ENCODE results near the gene NIBAN1. TPM values are rescaled to one million over a fixed set of nuclear protein-coding genes. Genes with fewer than 3 reads are reported as not detected.
A peak's percentile ranks its signal among the peaks of the same experiment; 100 is the strongest.

NIBAN1 gene
- total RNA-seq, 2 donors from 2014 or later = 49.4 to 53.0 TPM

- Mint-ChIP-seq H3K4me1 (ENCODE audit: low read depth) (no peaks in the 10 kb centered on the region), H3K27me3 (ENCODE audit: low read depth) (peaks cover 23% of the 10 kb centered on the region), H3K4me3 (no peak overlapping the region), H3K36me3 (ENCODE audit: insufficient read depth in 2 of 2) (peaks cover 3 to 5% of the 10 kb centered on the region in 2 donors), H3K27ac (no peak overlapping the region), H3K9me3 (peaks cover 6 to 7% of the 10 kb centered on the region in 2 donors)
- ATAC-seq (replicated peaks in 1 of 2) = no peak
- DNase-seq = no peak
Observed at GRCh38 chr1:184990204-184990603, 15.9 kb upstream of the NIBAN1 start.

- Mint-ChIP-seq H3K9me3 (no peaks in the 10 kb centered on the region), H3K36me3 (ENCODE audit: insufficient read depth in 2 of 2) (no peaks in the 10 kb centered on the region), H3K4me3 (no peak overlapping the region), H3K27me3 (ENCODE audit: low read depth) (peaks cover 20% of the 10 kb centered on the region), H3K27ac (no peak overlapping the region), H3K4me1 (ENCODE audit: low read depth) (no peaks in the 10 kb centered on the region)
- no peak for DNase-seq
- no peak for ATAC-seq (replicated peaks in 1 of 2)
Observed at GRCh38 chr1:184988506-184988905, 14.2 kb upstream of the NIBAN1 start.

- Mint-ChIP-seq H3K4me3 (no peak overlapping the region), H3K36me3 (ENCODE audit: insufficient read depth in 2 of 2) (no peaks in the 10 kb centered on the region), H3K9me3 (no peaks in the 10 kb centered on the region), H3K27ac (no peak overlapping the region), H3K27me3 (ENCODE audit: low read depth) (peaks cover 24% of the 10 kb centered on the region), H3K4me1 (ENCODE audit: low read depth) (no peaks in the 10 kb centered on the region)
- DNase-seq (no peak), ATAC-seq (replicated peaks in 1 of 2) (no peak)
Observed at GRCh38 chr1:184987696-184988095, 13.4 kb upstream of the NIBAN1 start.

- Mint-ChIP-seq H3K27ac (no peak overlapping the region), H3K36me3 (ENCODE audit: insufficient read depth in 2 of 2) (no peaks in the 10 kb centered on the region), H3K9me3 (no peaks in the 10 kb centered on the region), H3K4me3 (no peak overlapping the region), H3K27me3 (ENCODE audit: low read depth) (peaks cover 24% of the 10 kb centered on the region), H3K4me1 (ENCODE audit: low read depth) (peaks cover 10% of the 10 kb centered on the region)
- DNase-seq = no peak
- ATAC-seq (replicated peaks in 1 of 2) = no peak
Observed at GRCh38 chr1:184986250-184986649, 11.9 kb upstream of the NIBAN1 start.

GRCh38 chr1:184982002-184982954, 8.0 kb upstream of the NIBAN1 start:
- Mint-ChIP-seq H3K36me3 (ENCODE audit: insufficient read depth in 2 of 2) (no peaks in the 10 kb centered on the region), H3K4me1 (ENCODE audit: low read depth) (peaks cover 10% of the 10 kb centered on the region), H3K9me3 (no peaks in the 10 kb centered on the region), H3K27me3 (ENCODE audit: low read depth) (peaks cover 27% of the 10 kb centered on the region), H3K4me3 (no peak overlapping the region), H3K27ac (no peak overlapping the region)
- peak; percentile 80 to 81 for DNase-seq
- peak; percentile 99 to 100 for ATAC-seq (replicated peaks in 1 of 2)

GRCh38 chr1:184980726-184981125, 6.4 kb upstream of the NIBAN1 start:
- Mint-ChIP-seq H3K27me3 (ENCODE audit: low read depth) (peaks cover 34% of the 10 kb centered on the region), H3K27ac (no peak overlapping the region), H3K36me3 (ENCODE audit: insufficient read depth in 2 of 2) (peaks cover 0 to 1% of the 10 kb centered on the region in 2 donors), H3K4me1 (ENCODE audit: low read depth) (peaks cover 12% of the 10 kb centered on the region), H3K4me3 (no peak overlapping the region), H3K9me3 (no peaks in the 10 kb centered on the region)
- no peak for DNase-seq
- ATAC-seq (replicated peaks in 1 of 2) = no peak

GRCh38 chr1:184975208-184975870, 1.0 kb upstream of the NIBAN1 start:
- ATAC-seq (replicated peaks in 1 of 2) (no peak), DNase-seq (no peak)
- peak overlapping the region; percentile 26 to 47 for H3K4me3 Mint-ChIP-seq
- H3K9me3 Mint-ChIP-seq = no peaks in the 10 kb centered on the region
- peak overlapping the region; percentile 2 for H3K27ac Mint-ChIP-seq
- peaks cover 28% of the 10 kb centered on the region for H3K27me3 Mint-ChIP-seq (ENCODE audit: low read depth)
- H3K36me3 Mint-ChIP-seq (ENCODE audit: insufficient read depth in 2 of 2) = peaks cover 9 to 10% of the 10 kb centered on the region in 2 donors
- H3K4me1 Mint-ChIP-seq (ENCODE audit: low read depth) = peaks cover 49% of the 10 kb centered on the region

- Mint-ChIP-seq H3K27ac (no peak overlapping the region), H3K4me1 (ENCODE audit: low read depth) (peaks cover 54% of the 10 kb centered on the region), H3K9me3 (no peaks in the 10 kb centered on the region), H3K4me3 (peak overlapping the region; percentile 26 to 75), H3K36me3 (ENCODE audit: insufficient read depth in 2 of 2) (peaks cover 9 to 10% of the 10 kb centered on the region in 2 donors), H3K27me3 (ENCODE audit: low read depth) (peaks cover 33% of the 10 kb centered on the region)
- DNase-seq (no peak), ATAC-seq (replicated peaks in 1 of 2) (no peak)
Observed at GRCh38 chr1:184974837-184975115, 468 bp upstream of the NIBAN1 start.

GRCh38 chr1:184973272-184974055, 844 bp downstream of the NIBAN1 start:
- DNase-seq = peak; percentile 80 to 85
- peak overlapping the region; percentile 94 to 97 for H3K4me3 Mint-ChIP-seq
- peaks cover 33% of the 10 kb centered on the region for H3K27me3 Mint-ChIP-seq (ENCODE audit: low read depth)
- peaks cover 64% of the 10 kb centered on the region for H3K4me1 Mint-ChIP-seq (ENCODE audit: low read depth)
- peaks cover 9 to 10% of the 10 kb centered on the region in 2 donors for H3K36me3 Mint-ChIP-seq (ENCODE audit: insufficient read depth in 2 of 2)
- H3K27ac Mint-ChIP-seq = peak overlapping the region; percentile 99
- ATAC-seq (replicated peaks in 1 of 2) = peak; percentile 76 to 77
- no peaks in the 10 kb centered on the region for H3K9me3 Mint-ChIP-seq

- peak in 1 of 2 donors; percentile 38 for ATAC-seq (replicated peaks in 1 of 2)
- peaks cover 32% of the 10 kb centered on the region for H3K27me3 Mint-ChIP-seq (ENCODE audit: low read depth)
- peaks cover 70% of the 10 kb centered on the region for H3K4me1 Mint-ChIP-seq (ENCODE audit: low read depth)
- H3K36me3 Mint-ChIP-seq (ENCODE audit: insufficient read depth in 2 of 2) = peaks cover 9 to 10% of the 10 kb centered on the region in 2 donors
- H3K9me3 Mint-ChIP-seq = no peaks in the 10 kb centered on the region
- DNase-seq = no peak
- peak overlapping the region; percentile 94 to 97 for H3K4me3 Mint-ChIP-seq
- peak overlapping the region; percentile 99 for H3K27ac Mint-ChIP-seq
Observed at GRCh38 chr1:184972315-184973055, 1.8 kb downstream of the NIBAN1 start.

GRCh38 chr1:184971522-184972265, 2.6 kb downstream of the NIBAN1 start:
- no peak for DNase-seq
- peak overlapping the region; percentile 99 for H3K27ac Mint-ChIP-seq
- H3K4me1 Mint-ChIP-seq (ENCODE audit: low read depth) = peaks cover 77% of the 10 kb centered on the region
- peaks cover 24% of the 10 kb centered on the region for H3K27me3 Mint-ChIP-seq (ENCODE audit: low read depth)
- peak overlapping the region; percentile 94 to 97 for H3K4me3 Mint-ChIP-seq
- H3K36me3 Mint-ChIP-seq (ENCODE audit: insufficient read depth in 2 of 2) = peaks cover 11 to 13% of the 10 kb centered on the region in 2 donors
- H3K9me3 Mint-ChIP-seq = no peaks in the 10 kb centered on the region
- ATAC-seq (replicated peaks in 1 of 2) = no peak

GRCh38 chr1:184970691-184971161, 3.6 kb downstream of the NIBAN1 start:
- no peaks in the 10 kb centered on the region for H3K9me3 Mint-ChIP-seq
- peaks cover 14% of the 10 kb centered on the region for H3K27me3 Mint-ChIP-seq (ENCODE audit: low read depth)
- peak overlapping the region; percentile 74 for H3K27ac Mint-ChIP-seq
- ATAC-seq (replicated peaks in 1 of 2) (no peak), DNase-seq (peak in 1 of 2 donors; percentile 16)
- peak overlapping the region; percentile 66 to 97 for H3K4me3 Mint-ChIP-seq
- peaks cover 78% of the 10 kb centered on the region for H3K4me1 Mint-ChIP-seq (ENCODE audit: low read depth)
- H3K36me3 Mint-ChIP-seq (ENCODE audit: insufficient read depth in 2 of 2) = peaks cover 11 to 14% of the 10 kb centered on the region in 2 donors
